ENCODE measurements around the gene SAMD11. TPM values are rescaled to one million over a fixed set of nuclear protein-coding genes. Genes with fewer than 3 reads are reported as not detected.

SAMD11 gene
- total RNA-seq, 1 donor from 2014 or later = 19.5 TPM

DNA sequence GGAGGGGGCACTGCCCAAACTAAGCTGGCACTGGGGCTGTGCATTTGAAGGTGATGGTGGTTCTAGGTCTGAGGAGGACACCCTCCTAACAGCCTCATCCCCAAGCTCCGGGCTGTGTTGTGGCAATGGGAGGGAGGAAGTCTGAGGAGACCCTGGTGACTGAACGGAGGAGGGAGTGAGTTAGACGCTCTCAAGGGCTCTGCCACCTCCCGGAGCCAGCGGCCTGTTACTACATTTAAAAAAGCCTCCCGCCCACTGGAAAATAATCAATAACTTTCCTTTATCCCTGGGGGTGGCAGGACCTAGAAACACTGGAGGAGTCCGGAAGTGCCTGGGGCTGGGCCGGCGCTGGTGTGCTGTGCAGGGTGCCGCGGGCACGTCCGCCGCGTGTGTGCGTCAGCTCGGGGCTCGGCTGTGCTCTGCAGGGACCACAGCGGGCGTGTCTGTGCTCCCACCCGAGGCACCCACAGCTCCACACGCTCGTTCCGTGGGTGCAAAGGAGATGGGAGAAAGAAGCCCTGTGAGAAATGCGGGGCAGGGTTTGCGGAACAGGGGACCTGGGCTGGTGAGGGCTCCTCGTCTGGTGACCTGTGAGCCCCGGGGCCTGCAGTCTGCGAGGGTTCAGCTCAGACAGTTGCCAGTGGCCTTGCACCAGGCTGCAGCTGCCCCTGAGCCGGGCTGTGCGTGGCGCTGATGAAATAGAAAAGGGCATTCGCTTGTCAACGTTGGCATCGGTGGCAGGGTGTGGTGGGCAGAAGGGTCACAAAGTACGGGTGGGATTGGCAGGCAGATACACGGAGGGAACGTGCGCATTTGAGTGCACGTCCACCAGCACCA, 5.3 kb downstream of the SAMD11 start:
- Mint-ChIP-seq H3K36me3 (ENCODE audit: unreplicated experiment) (no peaks in the 10 kb centered on the region), H3K9me3 (ENCODE audit: unreplicated experiment) (no peaks in the 10 kb centered on the region), H3K4me1 (ENCODE audit: unreplicated experiment) (peaks cover 14% of the 10 kb centered on the region), H3K27me3 (ENCODE audit: unreplicated experiment) (peaks cover 7% of the 10 kb centered on the region), H3K4me3 (ENCODE audit: unreplicated experiment) (no peak overlapping the region), H3K27ac (ENCODE audit: unreplicated experiment) (no peak overlapping the region)
- TF ChIP-seq, protein P1, sequence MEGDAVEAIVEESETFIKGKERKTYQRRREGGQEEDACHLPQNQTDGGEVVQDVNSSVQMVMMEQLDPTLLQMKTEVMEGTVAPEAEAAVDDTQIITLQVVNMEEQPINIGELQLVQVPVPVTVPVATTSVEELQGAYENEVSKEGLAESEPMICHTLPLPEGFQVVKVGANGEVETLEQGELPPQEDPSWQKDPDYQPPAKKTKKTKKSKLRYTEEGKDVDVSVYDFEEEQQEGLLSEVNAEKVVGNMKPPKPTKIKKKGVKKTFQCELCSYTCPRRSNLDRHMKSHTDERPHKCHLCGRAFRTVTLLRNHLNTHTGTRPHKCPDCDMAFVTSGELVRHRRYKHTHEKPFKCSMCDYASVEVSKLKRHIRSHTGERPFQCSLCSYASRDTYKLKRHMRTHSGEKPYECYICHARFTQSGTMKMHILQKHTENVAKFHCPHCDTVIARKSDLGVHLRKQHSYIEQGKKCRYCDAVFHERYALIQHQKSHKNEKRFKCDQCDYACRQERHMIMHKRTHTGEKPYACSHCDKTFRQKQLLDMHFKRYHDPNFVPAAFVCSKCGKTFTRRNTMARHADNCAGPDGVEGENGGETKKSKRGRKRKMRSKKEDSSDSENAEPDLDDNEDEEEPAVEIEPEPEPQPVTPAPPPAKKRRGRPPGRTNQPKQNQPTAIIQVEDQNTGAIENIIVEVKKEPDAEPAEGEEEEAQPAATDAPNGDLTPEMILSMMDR (IDR thresholded peaks at IDR 0.05) = no peak
- DNase-seq (ENCODE audit: extremely low spot score, unreplicated experiment) = no peak

- no peaks in the 10 kb centered on the region for H3K36me3 Mint-ChIP-seq (ENCODE audit: unreplicated experiment)
- no peaks in the 10 kb centered on the region for H3K9me3 Mint-ChIP-seq (ENCODE audit: unreplicated experiment)
- peaks cover 7% of the 10 kb centered on the region for H3K27me3 Mint-ChIP-seq (ENCODE audit: unreplicated experiment)
- TF ChIP-seq, protein P1 (IDR thresholded peaks at IDR 0.05) = no peak
- DNase-seq (ENCODE audit: extremely low spot score, unreplicated experiment) = no peak
- H3K4me3 Mint-ChIP-seq (ENCODE audit: unreplicated experiment) = no peak overlapping the region
- no peak overlapping the region for H3K27ac Mint-ChIP-seq (ENCODE audit: unreplicated experiment)
- peaks cover 16% of the 10 kb centered on the region for H3K4me1 Mint-ChIP-seq (ENCODE audit: unreplicated experiment)
Observed at GRCh38 chr1:929712-930632, 6.2 kb downstream of the SAMD11 start.

GRCh38 chr1:930633-931138, 7.0 kb downstream of the SAMD11 start:
- Mint-ChIP-seq H3K27me3 (ENCODE audit: unreplicated experiment) (peaks cover 7% of the 10 kb centered on the region), H3K9me3 (ENCODE audit: unreplicated experiment) (no peaks in the 10 kb centered on the region), H3K4me1 (ENCODE audit: unreplicated experiment) (peaks cover 23% of the 10 kb centered on the region), H3K36me3 (ENCODE audit: unreplicated experiment) (no peaks in the 10 kb centered on the region), H3K4me3 (ENCODE audit: unreplicated experiment) (no peak overlapping the region), H3K27ac (ENCODE audit: unreplicated experiment) (no peak overlapping the region)
- no peak for DNase-seq (ENCODE audit: extremely low spot score, unreplicated experiment)
- TF ChIP-seq, protein P1 (IDR thresholded peaks at IDR 0.05) = no peak

DNA sequence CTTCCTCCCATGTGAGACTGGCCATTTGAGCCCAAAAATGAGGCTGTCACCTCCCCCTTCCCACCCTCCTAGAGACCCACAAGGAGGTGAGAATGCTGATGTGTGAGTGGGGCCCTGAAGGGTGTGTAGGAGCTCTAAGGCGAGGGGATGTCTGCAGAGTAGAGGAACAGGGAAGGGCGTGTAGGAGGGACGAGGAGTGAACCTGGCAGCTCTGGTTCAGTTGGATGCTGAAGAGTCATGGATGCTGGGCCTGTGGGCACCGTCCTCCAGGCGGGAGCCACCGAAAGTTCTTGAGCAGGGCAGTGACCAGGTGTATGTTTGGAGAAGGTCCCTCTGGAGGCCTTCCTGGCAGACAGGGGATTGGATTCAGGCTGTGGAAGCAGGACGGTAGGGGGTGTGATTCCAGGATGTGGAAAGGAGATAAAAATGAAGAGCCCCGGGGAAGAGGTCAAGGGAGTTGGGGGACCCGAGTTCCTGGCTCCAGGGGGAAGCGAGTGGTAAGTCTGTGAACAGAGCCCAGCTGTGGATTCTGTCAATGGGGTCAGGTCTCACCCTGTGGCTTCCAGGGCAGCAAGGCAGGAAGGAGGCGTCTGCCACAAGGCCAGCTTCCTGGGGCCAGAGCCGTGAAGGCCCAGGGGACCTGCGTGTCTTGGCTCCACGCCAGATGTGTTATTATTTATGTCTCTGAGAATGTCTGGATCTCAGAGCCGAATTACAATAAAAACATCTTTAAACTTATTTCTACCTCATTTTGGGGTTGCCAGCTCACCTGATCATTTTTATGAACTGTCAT, 7.9 kb downstream of the SAMD11 start:
- Mint-ChIP-seq H3K36me3 (ENCODE audit: unreplicated experiment) (no peaks in the 10 kb centered on the region), H3K4me3 (ENCODE audit: unreplicated experiment) (no peak overlapping the region), H3K27me3 (ENCODE audit: unreplicated experiment) (peaks cover 3% of the 10 kb centered on the region), H3K9me3 (ENCODE audit: unreplicated experiment) (no peaks in the 10 kb centered on the region), H3K27ac (ENCODE audit: unreplicated experiment) (no peak overlapping the region), H3K4me1 (ENCODE audit: unreplicated experiment) (peaks cover 20% of the 10 kb centered on the region)
- DNase-seq (ENCODE audit: extremely low spot score, unreplicated experiment) = no peak
- TF ChIP-seq, protein P1 (IDR thresholded peaks at IDR 0.05) = no peak

Data from osteocyte (in vitro differentiated cells).